ENCODE data around the gene ATG9A. TPM values are rescaled to one million over a fixed set of nuclear protein-coding genes. Genes with fewer than 3 reads are reported as not detected.

Gene ATG9A
- total and polyA plus RNA-seq, 11 donors: 28.3 to 147 (median 83.5) TPM

DNA sequence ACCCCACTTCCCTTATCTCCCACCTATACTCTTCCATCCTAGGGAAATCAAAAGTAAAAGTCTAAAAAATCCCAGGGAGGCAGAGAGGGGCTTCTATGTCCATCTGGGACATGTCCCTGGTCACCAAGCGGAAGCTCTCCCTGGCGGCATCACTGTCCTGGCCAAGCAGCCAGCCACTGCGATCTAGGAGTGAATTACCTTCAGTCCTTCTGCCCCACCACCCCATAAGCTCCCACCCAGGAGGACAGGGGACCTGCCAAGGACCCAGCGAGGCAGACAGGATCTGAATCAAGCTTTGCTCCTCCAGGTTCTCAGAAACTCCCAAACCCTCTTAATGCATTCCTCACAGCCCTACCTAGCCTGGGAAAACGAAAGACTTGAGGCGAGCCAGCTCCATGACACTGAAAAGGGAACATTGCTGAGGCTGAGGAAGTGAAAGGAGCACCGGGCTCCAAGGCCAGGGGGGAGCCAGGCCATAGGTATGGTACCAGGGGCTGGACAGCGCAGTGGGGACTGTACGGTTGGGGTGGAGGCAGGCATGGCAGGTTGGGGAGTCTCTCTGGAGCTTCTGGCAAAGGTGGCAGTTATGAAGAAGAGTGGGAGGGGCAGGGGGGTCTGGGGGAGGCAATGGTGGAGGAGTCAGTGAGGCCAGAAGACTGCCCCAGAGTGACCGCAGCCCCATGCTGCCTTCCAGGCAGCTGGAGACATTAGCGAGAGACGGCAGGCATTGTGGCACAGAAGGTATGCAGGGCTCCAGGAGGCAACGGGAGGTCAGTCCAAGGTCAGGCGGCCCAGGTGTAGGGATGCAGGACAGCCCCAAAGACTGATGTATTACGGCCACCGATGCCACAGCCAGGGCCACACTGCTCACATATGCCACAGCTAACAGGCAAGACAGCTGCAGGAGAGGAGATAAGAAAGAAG is 56.9 kb downstream of the ATG9A start:
- TF ChIP-seq, protein P1, sequence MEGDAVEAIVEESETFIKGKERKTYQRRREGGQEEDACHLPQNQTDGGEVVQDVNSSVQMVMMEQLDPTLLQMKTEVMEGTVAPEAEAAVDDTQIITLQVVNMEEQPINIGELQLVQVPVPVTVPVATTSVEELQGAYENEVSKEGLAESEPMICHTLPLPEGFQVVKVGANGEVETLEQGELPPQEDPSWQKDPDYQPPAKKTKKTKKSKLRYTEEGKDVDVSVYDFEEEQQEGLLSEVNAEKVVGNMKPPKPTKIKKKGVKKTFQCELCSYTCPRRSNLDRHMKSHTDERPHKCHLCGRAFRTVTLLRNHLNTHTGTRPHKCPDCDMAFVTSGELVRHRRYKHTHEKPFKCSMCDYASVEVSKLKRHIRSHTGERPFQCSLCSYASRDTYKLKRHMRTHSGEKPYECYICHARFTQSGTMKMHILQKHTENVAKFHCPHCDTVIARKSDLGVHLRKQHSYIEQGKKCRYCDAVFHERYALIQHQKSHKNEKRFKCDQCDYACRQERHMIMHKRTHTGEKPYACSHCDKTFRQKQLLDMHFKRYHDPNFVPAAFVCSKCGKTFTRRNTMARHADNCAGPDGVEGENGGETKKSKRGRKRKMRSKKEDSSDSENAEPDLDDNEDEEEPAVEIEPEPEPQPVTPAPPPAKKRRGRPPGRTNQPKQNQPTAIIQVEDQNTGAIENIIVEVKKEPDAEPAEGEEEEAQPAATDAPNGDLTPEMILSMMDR (IDR thresholded peaks at IDR 0.05): no peak
- TF ChIP-seq POLR2A (IDR thresholded peaks at IDR 0.05): no peak
- intact Hi-C loops (cut with DNase I): loop anchor here in 6 of 10 donors (5.0 to 10.0 kb wide), 4 partner anchors 35 to 888 kb away; partner anchors contain the start of genes DNPEP (in 3 of the 6), ZFAND2B (in 3 of the 6), ANKZF1 (in 1 of the 6) and ATG9A (in 1 of the 6)
- H3K36me3 ChIP-seq: peaks cover 0 to 43% (median 37%) of the 10 kb centered on the region in 9 donors
- ATAC-seq: no peak
- H3K4me1 ChIP-seq: peaks cover 0 to 40% (median 22%) of the 10 kb centered on the region in 12 donors
- H3K4me3 ChIP-seq: no peak overlapping the region
- H3K9me3 ChIP-seq: no peaks in the 10 kb centered on the region
- H3K27me3 ChIP-seq: no peaks in the 10 kb centered on the region
- 84 to 92% (median 87%) methylated on average over 12 to 16 of the region's 16 CpGs for WGBS, 4 donors
- peak overlapping the region in 1 of 12 donors; percentile 80 for H3K27ac ChIP-seq
- no peak for DNase-seq

DNA sequence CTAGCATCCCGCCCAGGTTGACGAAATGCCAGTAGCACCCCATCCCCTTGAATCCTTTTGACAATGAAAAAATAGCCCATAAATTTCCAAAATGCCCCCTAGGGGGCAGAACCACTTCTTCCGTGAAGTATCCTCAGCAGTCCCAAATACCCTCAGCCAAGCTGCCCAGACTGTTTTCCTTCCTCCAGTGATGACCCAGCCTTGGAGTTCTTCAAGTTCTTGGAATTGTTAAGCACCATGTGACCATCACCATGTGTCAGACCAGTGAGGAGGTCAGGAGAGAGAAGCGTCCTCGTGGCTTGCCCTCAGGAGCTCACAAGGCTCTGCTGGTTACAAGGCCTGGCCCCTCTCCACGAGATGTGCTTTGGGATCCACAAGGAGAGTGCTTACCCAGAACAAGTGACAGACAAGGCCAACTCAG is 58.2 kb downstream of the ATG9A start:
- H3K4me3 ChIP-seq: no peak overlapping the region
- DNase-seq: peak in 3 of 5 donors; percentile 27 to 40 (median 29)
- no peaks in the 10 kb centered on the region for H3K9me3 ChIP-seq
- TF ChIP-seq, protein P1 (IDR thresholded peaks at IDR 0.05): peak; percentile 54 to 77 (median 68)
- TF ChIP-seq POLR2A (IDR thresholded peaks at IDR 0.05): no peak
- peak overlapping the region in 8 of 12 donors; percentile 29 to 80 (median 51) for H3K27ac ChIP-seq
- intact Hi-C loops (cut with DNase I): loop anchor here in 6 of 10 donors (1.0 to 10.0 kb wide), 5 partner anchors 11 to 886 kb away; partner anchors contain the start of genes DNPEP (in 3 of the 6), ZFAND2B (in 3 of the 6), ANKZF1 (in 1 of the 6) and ATG9A (in 1 of the 6)
- 26 to 31% (median 29%) methylated on average over 6 of the region's 6 CpGs for WGBS, 4 donors
- peaks cover 0 to 35% (median 22%) of the 10 kb centered on the region in 12 donors for H3K4me1 ChIP-seq
- no peaks in the 10 kb centered on the region for H3K27me3 ChIP-seq
- peaks cover 0 to 43% (median 37%) of the 10 kb centered on the region in 9 donors for H3K36me3 ChIP-seq
- peak; percentile 53 to 71 (median 62) for ATAC-seq

DNA sequence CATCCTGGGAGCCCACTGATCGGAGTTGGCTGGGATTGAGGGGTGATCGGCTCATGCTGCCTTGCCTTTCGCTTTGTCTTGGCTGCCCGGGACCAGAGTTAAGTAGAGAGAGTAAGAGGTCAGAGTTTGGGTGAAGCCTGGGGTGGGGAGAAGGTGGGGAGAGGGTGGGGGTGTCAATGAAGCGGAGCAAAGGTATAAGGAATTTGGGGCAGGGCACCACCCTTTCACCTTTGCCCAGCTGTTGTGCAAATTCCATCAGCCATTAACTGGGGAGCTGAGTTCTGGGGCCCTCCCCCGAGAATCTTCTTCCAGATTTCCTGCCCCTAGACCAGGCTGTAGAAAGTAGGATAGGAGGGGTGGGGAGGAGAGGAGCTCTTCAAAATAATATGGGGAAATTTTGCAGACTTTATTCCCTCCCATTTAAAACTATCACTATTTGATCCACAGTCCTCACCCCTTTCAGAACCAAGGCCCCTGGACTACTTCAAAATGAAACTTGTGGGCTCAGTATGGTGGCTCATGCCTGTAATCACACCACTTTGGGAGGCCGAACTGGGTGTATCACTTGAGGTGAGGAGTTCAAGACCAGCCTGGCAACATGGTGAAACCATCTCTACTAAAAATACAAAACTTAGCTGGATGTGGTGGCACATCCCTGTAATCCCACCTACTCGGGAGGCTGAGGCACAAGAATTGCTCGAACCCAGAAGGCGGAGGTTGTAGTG is 59.3 kb downstream of the ATG9A start, which contains the start of gene SLC23A3:
TSS of gene SLC23A3 (minus strand) at position 100 of the 725 bp plus-strand sequence. CDS start at position 55, 45 bp downstream.
- no peak for DNase-seq
- 90 to 94% (median 93%) methylated on average over 10 of the region's 10 CpGs for WGBS, 4 donors
- TF ChIP-seq, protein P1 (IDR thresholded peaks at IDR 0.05): no peak
- H3K27me3 ChIP-seq: no peaks in the 10 kb centered on the region
- H3K4me3 ChIP-seq: no peak within 1 kb of the TSS
- H3K4me1 ChIP-seq: peaks cover 0 to 23% (median 12%) of the 10 kb centered on the region in 12 donors
- ATAC-seq: no peak
- H3K27ac ChIP-seq: peak within 1 kb of the TSS in 2 of 12 donors; percentile 55 to 80
- peaks cover 0 to 39% (median 33%) of the 10 kb centered on the region in 9 donors for H3K36me3 ChIP-seq
- intact Hi-C loops (cut with DNase I): loop anchor here in 8 of 10 donors (5.0 to 10.0 kb wide), 4 partner anchors 37 to 885 kb away; partner anchors contain the start of genes DNPEP (in 6 of the 8), ZFAND2B (in 4 of the 8), ANKZF1 (in 1 of the 8) and ATG9A (in 1 of the 8)
- no peaks in the 10 kb centered on the region for H3K9me3 ChIP-seq

Other genes starting within 250 kb of the ATG9A start
- not detected for gene FEV, start 244.5 kb downstream of the ATG9A start, total RNA-seq
- gene FEV, start 244.5 kb downstream of the ATG9A start, polyA plus RNA-seq: not detected
- not detected for gene CRYBA2, start 236.2 kb downstream of the ATG9A start, total RNA-seq
- gene CRYBA2, start 236.2 kb downstream of the ATG9A start, polyA plus RNA-seq: not detected
- gene CFAP65, start 188.1 kb downstream of the ATG9A start, total RNA-seq: under 1 TPM in 1 of 9 donors, not detected in 8; 0.04 TPM
- not detected for gene CFAP65, start 188.1 kb downstream of the ATG9A start, polyA plus RNA-seq
- not detected for gene IHH, start 168.7 kb downstream of the ATG9A start, total RNA-seq
- not detected for gene IHH, start 168.7 kb downstream of the ATG9A start, polyA plus RNA-seq
- gene NHEJ1, start 68.8 kb downstream of the ATG9A start, total RNA-seq: 10 to 100 TPM in 1 of 9 donors, 1 to 10 TPM in 8; 4.6 to 13.2 (median 8.0) TPM
- gene NHEJ1, start 68.8 kb downstream of the ATG9A start, polyA plus RNA-seq: 10 to 100 TPM in 1 of 2 donors, 1 to 10 TPM in 1; 3.7 to 17.0 TPM
- under 1 TPM in 8 of 9 donors, not detected in 1; 0.12 to 0.92 (median 0.44) TPM for gene SLC23A3, start 59.6 kb downstream of the ATG9A start, total RNA-seq
- gene SLC23A3, start 59.6 kb downstream of the ATG9A start, polyA plus RNA-seq: under 1 TPM; 0.17 to 0.84 TPM
- 10 to 100 TPM; 40.1 to 81.8 (median 57.2) TPM for gene CNPPD1, start 52.7 kb downstream of the ATG9A start, total RNA-seq
- gene CNPPD1, start 52.7 kb downstream of the ATG9A start, polyA plus RNA-seq: 100 to 1,000 TPM in 1 of 2 donors, 10 to 100 TPM in 1; 37.3 to 118 TPM
- gene RETREG2, start 51.4 kb downstream of the ATG9A start, total RNA-seq: 10 to 100 TPM; 28.3 to 55.8 (median 38.2) TPM
- gene RETREG2, start 51.4 kb downstream of the ATG9A start, polyA plus RNA-seq: 10 to 100 TPM; 13.4 to 56.0 TPM
- gene ZFAND2B, start 22.9 kb downstream of the ATG9A start, total RNA-seq: 10 to 100 TPM; 13.9 to 32.3 (median 23.5) TPM
- gene ZFAND2B, start 22.9 kb downstream of the ATG9A start, polyA plus RNA-seq: 10 to 100 TPM; 17.6 to 35.7 TPM
- 10 to 100 TPM; 12.1 to 28.1 (median 17.9) TPM for gene ABCB6, start 10.7 kb downstream of the ATG9A start, total RNA-seq
- gene ABCB6, start 10.7 kb downstream of the ATG9A start, polyA plus RNA-seq: 10 to 100 TPM; 25.3 to 30.4 TPM
- 10 to 100 TPM; 14.0 to 36.8 (median 28.0) TPM for gene ANKZF1, start 170 bp upstream of the ATG9A start, total RNA-seq
- gene ANKZF1, start 170 bp upstream of the ATG9A start, polyA plus RNA-seq: 10 to 100 TPM; 15.2 to 22.5 TPM
- gene GLB1L, start 15.8 kb upstream of the ATG9A start, total RNA-seq: 1 to 10 TPM; 1.6 to 7.9 (median 2.5) TPM
- gene GLB1L, start 15.8 kb upstream of the ATG9A start, polyA plus RNA-seq: 1 to 10 TPM; 1.3 to 1.8 TPM
- gene STK16, start 15.8 kb upstream of the ATG9A start, total RNA-seq: 10 to 100 TPM; 13.8 to 26.9 (median 19.1) TPM
- gene STK16, start 15.8 kb upstream of the ATG9A start, polyA plus RNA-seq: 10 to 100 TPM; 13.8 to 31.6 TPM
- not detected for gene TUBA4B, start 23.6 kb upstream of the ATG9A start, total RNA-seq
- not detected for gene TUBA4B, start 23.6 kb upstream of the ATG9A start, polyA plus RNA-seq
- 100 to 1,000 TPM; 137 to 381 (median 193) TPM for gene TUBA4A, start 24.3 kb upstream of the ATG9A start, total RNA-seq
- 100 to 1,000 TPM; 189 to 362 TPM for gene TUBA4A, start 24.3 kb upstream of the ATG9A start, polyA plus RNA-seq
- gene DNAJB2, start 49.7 kb upstream of the ATG9A start, total RNA-seq: 10 to 100 TPM; 61.3 to 95.4 (median 74.9) TPM
- 100 to 1,000 TPM in 1 of 2 donors, 10 to 100 TPM in 1; 66.5 to 181 TPM for gene DNAJB2, start 49.7 kb upstream of the ATG9A start, polyA plus RNA-seq
- under 1 TPM in 3 of 9 donors, not detected in 6; 0.19 to 0.93 (median 0.59) TPM for gene PTPRN, start 79.8 kb upstream of the ATG9A start, total RNA-seq
- gene PTPRN, start 79.8 kb upstream of the ATG9A start, polyA plus RNA-seq: under 1 TPM in 1 of 2 donors, not detected in 1; 0.12 TPM
- not detected for gene RESP18, start 103.1 kb upstream of the ATG9A start, total RNA-seq
- gene RESP18, start 103.1 kb upstream of the ATG9A start, polyA plus RNA-seq: not detected
- gene DNPEP, start 158.3 kb upstream of the ATG9A start, total RNA-seq: 100 to 1,000 TPM in 1 of 9 donors, 10 to 100 TPM in 8; 61.8 to 101 (median 73.4) TPM
- gene DNPEP, start 158.3 kb upstream of the ATG9A start, polyA plus RNA-seq: 10 to 100 TPM; 61.3 to 69.6 TPM
- gene DES, start 188.7 kb upstream of the ATG9A start, total RNA-seq: over 10,000 TPM in 8 of 9 donors, 1,000 to 10,000 TPM in 1; 9,618 to 28,674 (median 17,979) TPM
- over 10,000 TPM; 15,024 to 19,385 TPM for gene DES, start 188.7 kb upstream of the ATG9A start, polyA plus RNA-seq
- gene SPEG, start 205.2 kb upstream of the ATG9A start, total RNA-seq: 100 to 1,000 TPM in 6 of 9 donors, 10 to 100 TPM in 3; 93.6 to 150 (median 114) TPM
- 10 to 100 TPM; 64.8 to 92.2 TPM for gene SPEG, start 205.2 kb upstream of the ATG9A start, polyA plus RNA-seq